Measurements from ENCODE around the gene KAZN.

The KAZN gene

DNA sequence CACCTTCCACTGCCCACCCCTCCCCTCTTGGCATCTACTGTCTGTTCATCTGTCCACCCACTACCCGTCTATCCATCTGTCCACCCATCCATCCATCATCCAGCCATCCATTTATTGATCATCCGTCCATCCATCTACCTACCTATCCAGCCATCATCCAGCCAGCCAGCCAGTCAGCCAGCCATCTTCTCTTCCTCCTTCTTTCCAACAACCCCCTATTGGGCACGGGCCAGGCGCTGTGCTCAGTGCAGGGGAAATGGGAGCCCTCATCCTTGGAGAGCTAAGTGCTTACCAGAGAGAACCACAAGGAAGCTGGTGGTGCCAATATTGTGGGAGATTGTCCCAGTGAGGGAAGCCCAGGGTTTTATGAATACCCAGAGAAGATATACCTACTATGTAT lies 503.3 kb downstream of the KAZN start:
- FAIRE-seq: no peak

DNA sequence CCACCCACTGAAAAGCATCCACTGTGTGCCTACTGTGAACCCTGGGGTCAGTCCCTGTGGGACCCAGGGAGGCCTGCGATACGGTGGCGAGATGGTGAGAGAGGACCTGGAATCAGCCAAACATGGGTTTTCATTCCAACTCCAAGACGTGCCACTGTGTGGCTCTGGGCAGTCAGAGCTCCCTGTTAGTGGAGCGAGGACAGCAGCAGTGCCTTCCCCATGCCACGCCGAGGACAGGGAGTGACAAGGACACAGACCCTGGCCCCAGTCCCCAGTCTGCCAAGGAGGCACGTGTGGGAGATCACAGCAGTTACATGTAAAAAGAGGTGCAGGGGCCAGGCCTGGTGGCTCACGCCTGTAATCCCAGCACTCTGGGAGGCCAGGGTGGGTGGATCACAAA lies 504.2 kb downstream of the KAZN start:
- no peak for FAIRE-seq

DNA sequence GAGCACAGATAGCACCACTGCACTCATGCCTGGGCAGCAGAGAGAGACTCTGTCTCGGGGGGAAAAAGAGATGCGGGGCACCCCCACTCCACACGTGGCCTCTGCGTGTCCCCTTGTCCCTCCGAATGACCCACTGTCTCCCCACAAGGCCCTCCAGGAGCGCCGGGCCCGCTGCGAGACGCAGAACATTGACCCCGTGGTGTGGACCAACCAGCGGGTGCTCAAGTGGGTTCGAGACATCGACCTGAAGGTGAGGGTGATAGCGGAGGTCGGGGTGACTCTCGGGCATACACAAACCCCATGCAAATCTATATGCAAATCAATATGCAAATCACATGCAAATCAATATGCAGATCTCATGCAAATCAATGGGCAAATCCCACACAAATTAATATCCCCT lies 504.7 kb downstream of the KAZN start:
- no peak for FAIRE-seq

DNA sequence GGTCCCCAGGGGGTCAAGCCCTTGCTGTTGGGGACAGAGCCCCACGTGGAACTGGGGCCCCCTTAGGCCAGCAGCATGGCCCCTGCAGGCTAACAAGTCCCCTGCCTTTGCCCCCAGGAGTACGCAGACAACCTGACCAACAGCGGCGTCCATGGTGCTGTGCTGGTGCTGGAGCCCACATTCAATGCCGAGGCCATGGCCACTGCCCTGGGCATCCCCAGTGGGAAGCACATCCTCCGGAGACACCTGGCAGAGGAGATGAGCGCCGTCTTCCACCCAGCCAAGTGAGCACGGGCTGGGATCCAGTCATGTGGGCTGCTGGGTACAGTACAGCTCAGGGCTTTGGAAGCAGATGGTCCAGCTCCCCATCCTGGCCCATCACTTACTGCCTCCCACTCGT lies 505.4 kb downstream of the KAZN start:
- FAIRE-seq: no peak

DNA sequence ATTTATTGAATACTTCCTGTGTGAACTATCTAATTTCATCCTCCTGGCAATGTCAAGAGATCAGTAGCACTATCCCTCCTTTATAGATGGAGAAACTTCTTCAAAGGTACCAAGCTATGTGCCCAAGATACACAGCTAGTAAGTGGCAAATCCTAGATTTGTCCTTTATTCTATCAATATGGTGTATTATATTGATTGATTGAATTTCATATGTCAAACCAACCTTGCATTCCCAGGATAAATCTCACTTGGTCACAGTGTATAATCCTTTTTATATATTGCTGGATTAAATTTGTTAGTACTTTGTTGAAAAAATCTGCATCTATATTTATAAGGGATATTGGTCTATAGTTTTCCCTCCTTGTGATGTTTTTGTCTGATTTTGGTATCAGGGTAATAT lies 506.3 kb downstream of the KAZN start:
- FAIRE-seq: no peak

DNA sequence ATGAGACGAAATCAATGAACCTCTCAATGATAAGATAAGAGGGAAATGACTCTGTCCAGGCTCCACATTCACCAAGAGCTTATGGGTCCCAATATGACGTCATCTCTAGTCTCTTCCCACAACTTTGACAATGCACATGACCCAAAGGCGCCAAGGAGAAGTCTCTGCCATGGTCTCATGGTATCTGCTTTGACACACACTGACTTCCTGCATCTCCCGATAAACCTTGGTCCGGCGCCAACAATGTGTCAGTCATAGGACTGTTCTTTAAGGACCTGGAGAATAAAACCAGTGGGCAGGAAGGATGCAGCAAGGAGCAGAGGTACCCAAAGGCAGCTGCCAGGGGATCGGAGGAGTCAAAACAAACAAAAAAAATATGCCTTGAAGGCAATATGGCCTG lies 508.1 kb downstream of the KAZN start:
- FAIRE-seq: no peak

DNA sequence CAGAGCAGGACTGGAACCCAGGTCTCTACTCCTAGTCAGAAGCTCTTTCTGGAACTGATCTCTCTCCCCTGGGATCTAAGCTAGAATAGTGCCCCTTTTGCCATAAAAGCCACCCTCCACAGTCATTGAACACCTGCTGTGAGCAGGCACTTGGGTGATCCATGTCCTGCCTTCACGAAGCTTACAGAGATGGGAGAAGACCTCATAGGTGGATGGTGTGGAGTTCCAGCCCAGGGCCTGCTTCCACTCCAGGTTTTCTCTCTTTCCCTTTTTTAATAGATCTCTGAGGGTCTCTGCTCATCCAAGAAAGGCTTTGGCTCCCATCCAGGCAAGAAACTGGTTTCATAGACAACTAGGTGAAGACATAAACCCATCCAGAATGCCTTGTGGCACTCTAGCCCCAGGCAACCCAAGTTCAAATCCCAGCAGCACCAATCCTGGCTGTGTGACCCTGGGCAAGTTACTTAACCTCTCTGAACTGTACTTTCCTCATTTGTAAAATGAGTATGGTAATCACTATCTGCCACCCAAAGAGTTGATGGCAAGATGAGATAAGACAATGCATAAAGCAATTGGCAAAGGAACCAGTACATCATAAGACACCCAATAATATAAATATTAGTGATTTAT lies 508.7 kb downstream of the KAZN start:
- no peak for FAIRE-seq

DNA sequence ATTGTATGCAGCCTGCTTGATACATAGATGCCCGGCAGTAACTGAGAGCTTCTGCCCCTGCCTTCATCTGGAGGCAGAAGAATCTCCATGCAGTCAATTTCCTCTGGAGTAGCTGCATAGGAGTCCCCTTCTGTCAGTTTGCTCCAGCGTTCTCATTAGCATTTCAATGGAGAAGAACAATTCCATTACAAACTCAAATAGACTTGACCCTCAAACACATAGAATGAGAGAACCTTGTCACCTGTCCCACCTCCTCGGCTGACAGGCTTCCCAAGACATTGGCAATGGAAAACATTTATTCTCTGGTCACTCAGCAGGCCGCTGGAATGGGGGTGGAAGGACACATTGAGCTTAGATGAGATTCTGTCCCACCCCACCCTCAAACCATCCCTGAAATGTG lies 509.4 kb downstream of the KAZN start:
- FAIRE-seq: no peak

DNA sequence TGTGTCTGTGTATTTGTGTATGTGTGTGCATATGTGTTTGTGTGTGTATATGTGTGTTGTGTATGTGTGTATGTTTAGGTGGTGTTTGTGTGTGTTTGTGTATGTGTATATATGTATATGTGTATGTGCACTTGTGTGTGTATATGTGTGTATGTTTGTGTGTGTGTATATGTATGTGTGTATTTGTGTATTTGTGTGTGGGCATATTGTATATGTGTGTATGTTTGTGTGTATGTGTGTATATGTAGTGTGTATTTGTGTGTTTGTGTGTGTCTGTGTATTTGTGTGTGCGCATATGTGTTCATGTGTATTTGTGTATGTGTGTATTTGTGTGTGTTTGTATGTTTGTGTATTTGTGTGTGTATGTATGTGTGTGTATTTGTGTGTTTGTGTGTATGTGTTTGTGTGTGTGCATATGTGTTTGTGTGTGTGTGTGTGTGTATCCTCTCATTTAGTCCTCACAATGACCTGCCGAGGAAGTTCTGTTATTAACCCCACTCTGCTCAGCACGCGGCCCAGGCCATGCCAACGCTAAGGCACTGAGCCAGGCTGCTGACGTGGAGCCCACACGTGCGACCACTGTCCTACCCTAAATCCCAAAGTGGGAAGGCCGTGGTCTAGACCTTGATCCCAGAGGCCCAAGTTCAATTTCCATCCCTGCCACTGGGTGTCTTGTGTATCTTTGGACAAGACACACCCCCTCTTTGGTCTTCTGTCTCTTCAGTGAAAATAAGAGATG lies 511.8 kb downstream of the KAZN start:
- FAIRE-seq: no peak

DNA sequence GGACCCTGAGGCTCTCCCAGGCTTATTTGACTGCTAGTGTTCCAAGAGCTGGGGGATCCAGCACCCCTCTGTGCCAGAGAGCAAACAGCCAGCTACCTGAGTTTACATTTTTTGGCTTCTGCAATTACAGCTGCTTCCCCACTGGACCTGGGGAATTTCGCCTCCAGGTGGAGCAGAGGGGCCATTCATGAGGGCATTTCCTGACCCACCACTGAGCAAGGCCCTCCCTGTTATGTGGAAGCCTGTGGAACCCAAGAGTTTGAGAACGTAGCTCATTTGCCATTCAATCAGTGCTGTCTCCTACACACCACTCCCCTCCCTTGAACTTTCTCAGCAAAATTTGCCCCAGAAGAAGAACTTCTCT lies 512.4 kb downstream of the KAZN start:
- FAIRE-seq: no peak

DNA sequence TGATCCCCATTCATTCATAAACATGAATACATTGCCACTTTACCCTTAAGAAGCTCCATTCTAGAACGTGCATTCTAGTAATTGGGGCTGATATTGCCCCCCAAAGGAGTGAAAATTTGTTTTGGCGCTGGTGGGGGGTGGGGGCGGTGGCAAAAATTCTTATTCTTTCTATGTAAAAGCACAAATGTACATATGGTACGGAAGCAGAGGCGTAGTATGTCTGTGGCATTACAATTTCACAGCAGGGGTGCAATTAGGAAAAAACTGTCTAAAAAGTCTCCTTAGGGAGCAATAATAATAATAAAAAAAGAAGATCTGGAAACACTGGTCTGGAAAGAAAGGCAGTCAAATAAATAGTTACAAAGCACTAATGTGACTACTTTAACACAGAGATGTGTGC lies 514.7 kb downstream of the KAZN start:
- FAIRE-seq: no peak

DNA sequence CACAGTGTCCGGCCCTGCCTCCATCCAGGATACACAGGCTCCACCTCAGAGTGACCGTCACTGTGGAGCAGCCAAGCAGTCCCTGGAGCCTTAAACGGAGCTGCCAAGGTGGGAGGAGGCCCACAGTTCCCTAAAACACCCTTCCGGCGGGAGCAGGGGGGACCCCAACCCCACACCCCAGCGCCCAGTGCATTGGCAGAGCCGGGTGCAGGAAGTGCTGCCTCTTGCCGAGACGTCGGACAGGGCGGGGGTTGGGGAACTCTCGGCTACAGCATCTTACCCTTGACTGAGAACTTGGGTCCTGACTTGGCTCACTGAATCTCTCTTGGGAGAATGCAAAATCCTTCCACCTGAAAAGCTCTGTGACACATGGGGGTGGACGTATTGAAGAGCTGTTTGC lies 516.4 kb downstream of the KAZN start:
- no peak for FAIRE-seq

DNA sequence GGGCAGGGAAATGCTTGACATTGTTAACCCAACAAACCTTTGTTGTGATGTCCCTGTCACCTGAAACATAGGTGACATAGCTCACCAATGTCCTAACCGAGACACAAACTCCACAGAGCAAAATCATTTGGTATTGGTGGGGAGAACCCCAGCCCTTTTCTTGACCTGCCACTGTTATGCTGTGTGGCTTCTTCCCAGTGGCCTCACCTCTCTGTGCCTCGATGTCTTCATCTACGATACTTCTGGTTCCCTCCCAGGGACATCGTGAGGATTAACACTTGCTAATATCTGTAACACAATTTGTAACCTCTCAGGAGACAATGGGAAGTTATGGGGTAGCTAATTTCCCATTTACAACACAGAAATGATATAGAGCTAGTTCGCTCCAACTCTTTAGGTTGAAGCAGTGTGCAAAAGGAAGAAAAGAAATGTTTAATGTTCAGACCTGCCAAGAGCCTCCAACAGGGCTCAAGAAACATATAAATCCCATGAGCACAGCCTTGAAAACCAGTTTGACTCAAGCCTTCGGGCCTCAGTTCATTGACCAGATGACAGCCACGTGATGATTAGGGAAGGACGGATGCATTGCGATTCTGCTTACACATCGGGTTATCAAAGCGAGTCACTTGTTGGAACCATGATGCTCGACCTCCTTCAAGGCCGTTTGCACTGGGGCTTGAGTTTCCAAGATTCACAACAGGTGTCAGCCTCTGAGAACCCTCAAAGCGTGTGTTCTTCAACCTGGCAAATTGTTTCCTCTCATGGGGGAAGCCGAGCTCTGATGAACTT lies 517.3 kb downstream of the KAZN start:
- FAIRE-seq: no peak

DNA sequence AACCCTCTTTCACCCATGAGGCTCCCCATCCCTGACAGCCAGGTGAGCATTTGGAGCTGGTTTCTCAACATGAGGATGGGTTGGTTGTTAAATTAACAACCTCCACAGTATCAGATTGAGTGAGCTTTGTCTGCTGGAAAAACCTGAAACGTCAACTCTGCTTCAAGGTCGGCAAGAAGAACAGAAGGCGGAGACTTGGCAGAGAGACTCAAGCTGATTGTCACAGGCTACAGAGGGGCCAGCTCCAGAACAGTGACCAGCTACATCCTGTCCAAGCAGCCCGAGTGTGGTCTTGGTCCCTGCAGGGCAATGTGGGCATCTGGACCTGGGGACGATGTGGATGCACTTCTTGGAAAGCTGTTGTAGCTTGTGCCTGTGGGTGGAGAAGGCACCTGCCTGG lies 518.5 kb downstream of the KAZN start:
- no peak for FAIRE-seq

DNA sequence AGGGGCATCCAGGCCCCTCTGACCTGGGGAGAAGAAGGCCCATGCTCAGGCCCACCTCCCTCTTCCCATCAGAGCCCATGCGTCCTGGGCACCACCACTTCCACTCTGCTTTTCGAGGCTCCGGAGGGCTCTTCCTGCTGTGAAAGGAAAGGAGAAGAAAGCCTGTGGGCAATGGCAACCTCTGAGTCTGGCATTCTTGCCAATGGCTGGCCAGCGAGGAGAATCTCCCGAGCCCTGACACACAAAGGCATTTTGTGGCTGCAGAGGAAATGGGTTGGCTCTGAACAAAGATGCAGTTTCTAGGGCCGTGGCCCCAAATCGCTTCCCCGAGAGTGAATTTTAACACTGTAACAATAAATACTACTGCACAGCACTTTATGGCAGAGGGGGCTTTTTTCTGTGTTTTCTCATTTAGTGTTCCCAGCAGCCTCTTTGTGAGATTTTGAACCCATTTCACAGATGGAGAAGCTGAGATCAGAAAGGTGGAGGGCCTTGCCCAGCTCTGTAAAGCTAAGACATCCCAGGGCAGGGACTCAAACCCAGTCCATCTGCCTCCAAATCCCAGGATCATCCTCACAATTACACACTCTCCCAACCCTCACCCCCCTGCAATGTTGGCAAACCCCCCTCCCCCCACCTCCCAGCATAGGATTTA lies 519.3 kb downstream of the KAZN start:
- FAIRE-seq: no peak

DNA sequence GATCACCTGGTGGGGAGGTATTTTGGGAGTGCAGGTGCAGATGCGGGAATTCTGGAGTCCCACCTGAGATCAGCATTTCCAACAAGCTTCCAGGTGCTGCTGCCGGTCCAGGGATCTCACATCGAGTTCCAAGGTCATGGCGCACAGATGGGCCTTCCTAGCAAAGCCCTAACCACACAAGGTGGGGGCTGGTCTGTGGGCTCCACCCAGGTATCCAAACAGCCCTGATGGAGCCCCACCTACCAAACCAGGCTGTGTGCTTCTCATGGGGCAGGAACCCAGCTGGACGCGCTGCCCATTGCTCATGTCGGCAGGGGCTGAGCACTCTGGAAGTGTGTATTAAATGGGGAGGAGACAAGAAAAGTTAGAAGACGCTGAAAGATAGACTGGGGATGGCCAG lies 520.1 kb downstream of the KAZN start:
- FAIRE-seq: no peak

DNA sequence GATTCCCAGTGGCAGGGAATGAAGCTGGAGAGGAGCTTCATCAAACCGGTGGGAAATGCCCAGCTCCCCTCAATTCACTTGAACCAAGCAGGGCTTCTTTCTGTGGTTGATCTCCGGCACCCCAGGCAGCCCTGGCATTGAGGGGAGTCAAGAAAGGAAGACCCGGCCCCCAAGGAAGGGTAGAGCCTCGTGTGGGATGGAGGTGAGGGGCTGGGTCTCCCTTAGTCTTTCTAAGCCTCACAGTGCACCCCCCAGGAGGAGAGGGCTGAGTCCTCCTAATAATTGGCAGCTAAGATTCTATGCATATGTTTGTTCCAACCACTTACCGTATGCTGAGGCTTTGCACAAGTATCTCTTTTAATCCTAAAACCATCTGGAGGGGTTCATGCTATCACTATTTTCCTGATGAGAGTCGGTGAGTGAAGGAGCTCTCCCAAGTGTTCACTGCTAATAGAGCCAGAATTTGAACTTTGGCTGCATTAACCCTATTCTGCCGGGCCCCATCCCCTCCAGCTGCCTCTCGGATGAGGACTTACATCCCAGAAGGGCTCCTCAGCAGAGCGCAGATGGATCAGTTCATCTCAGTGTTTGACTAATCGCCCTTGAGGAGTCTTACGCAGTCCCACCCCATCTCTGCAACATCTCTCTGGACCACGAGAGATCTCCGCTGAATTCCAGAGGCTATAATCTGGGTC lies 521.9 kb downstream of the KAZN start:
- no peak for FAIRE-seq

DNA sequence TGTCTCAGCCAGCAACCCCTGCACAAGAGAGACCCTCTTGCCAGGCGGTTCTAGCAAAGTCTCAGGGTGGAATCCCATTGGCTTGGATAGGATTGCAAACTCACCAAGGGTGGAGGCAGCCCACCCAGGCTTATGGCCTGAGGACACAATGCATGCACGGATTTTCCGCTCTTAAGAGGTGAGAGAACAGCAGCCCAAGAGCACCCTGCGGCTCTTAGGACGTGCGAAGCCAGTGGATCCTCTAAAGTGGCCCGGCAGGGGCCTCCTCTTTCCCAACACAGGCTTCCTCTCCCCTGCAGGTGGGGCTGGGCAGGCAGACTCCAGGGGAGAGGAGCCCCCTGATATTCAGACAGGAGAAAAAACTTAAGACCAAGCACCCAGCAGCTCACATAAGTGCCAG lies 523.8 kb downstream of the KAZN start:
- no peak for FAIRE-seq

DNA sequence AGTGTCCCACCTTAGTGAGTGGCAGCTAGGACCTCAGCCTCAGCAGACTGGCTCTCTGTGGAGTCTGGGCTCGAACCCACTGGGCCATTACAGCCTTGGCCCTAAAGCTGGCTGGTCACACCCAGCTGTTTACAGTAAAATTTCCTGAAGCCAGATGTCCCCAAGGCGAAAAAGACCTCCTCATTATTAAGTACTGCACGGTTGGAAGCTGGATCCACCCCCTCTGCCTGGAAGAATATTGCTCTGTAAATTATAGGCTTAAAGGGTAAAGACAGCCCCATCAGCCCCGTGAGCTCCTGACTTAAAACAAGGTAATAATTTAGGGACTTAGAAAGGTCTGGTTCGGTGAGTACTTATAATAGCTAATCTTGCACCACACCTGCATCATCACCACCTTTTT lies 524.8 kb downstream of the KAZN start:
- no peak for FAIRE-seq

DNA sequence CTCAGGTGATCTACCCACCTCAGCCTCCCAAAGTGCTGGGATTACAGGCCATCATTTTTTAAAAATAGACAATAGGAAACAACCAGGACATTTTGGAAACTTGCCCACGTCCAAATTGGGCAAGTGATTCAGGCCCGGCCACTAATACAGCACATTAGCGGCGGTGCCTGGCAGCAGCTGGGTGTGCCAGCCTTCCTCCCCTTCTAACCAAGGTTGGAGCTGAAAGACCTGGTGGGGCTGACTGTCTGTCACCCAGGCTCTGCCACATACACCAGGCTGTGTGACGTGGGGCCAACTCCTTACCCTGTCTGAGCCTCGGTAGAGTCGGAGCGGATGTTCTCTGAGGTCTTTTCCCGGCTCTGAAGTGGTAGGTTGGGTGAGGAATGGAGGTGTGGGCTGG lies 525.4 kb downstream of the KAZN start:
- FAIRE-seq: no peak

DNA sequence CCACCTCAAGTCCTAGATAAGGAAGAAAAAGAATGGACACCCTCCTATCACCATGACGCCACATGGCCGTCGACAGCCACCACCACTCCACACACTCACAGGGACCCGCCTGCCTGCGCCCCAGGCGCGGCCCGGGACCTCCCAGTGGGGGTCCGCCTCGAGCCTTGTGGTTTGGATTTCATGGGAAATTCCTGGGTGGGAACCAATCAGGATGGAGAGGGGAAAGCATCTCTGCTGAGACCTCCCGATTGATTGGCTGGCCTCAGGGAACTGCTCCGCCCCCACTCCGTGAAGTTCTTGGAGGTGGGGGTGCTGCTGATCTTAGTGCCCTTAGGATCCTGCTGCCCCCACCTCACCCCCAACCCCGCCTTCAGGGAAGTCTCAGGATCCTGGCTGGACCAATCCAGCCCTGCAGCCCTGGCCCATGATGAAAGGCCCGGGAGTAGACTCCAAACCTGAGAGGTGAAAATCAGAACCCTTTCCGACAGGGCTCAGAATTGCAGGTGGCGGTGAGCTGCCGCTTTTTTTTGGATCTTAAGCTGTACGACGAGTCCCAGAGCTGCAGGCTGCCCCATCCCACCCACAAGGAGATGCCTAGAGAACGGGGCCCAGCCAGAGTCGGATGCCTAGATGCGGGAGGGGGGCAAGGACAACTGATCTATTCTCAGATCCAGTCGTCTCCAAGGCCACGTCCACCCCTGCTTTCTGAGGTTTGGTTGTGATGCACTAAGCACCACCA lies 526.0 kb downstream of the KAZN start:
- no peak for FAIRE-seq

DNA sequence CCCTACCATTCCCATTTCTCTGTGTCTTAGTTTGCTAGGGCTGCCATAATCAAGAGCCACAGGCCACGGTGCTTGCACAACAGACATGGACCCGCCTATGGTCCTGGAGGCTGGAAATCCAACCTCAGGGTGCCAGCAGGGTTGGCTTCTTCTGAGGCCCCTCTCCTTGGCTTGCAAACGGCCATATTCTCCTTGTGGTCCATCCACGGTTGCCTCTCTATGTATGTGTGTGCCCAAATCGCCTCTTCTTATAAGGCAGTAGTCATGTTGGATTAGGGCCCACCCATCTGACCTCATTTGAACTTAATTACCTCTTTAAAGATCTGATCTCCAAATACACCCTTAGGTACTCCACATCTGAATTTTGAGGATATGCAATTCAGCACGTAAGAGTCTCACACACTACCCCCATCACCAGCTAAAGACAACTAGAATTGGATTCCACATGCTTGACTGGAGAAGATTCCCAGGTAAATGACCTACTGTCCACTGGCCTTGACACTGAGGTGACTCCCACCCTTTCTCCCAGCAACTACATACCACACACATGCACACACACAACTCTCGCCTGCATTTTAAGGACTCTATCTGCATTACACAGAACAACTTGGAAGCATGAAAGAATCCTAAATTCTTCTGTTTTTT lies 526.7 kb downstream of the KAZN start:
- no peak for FAIRE-seq
